Esophagus muscularis mucosa (tissue), 4 donors: ENCODE measurements around the gene MCOLN3.

Source experiments
- EP300 ChIP-seq: sonication (generic); formaldehyde crosslinking; IDR thresholded peaks from one replicate; pipeline ENCODE4 v1.6.1; 2017; ENCODE audit warnings: antibody characterized with exemption
- POLR2AphosphoS5 ChIP-seq, 2 donors: sonication (generic); formaldehyde crosslinking; IDR thresholded peaks; one replicate each; pipeline ENCODE4 v1.6.1; 2017; ENCODE audit warnings: antibody characterized with exemption in 2 of 2
- TF ChIP-seq, protein P1 (sequence below), 3 experiments: fragments of 200-600 bp in 2 of 3; fragments of 450-650 bp in 1 of 3; sonication (generic) in 2 of 3; IDR thresholded peaks; one replicate each; pipeline ENCODE4 v1.5.1; 2017 to 2019; ENCODE audit warnings: antibody characterized with exemption in 3 of 3, mild to moderate bottlenecking in 2 of 3, moderate library complexity in 1 of 3

DNA sequence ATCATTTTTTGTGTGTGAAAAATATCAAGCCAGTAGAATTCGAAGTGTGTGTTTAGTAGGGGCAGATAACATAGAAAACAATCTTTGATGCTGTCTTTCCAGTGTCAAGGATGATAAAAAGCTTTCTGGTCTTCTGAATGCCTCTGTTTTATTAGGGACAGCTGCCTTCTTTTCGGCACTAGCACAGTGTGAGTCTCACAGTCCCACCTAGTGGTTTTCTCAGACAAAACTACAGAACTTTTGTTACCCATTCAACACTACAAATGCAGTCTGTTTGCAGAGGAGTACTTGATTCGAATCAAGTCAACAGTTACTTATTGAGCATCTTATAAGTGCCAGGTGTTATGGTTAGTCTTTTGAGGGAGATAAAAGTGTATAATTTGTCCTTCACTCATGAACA lies 30.6 kb upstream of the MCOLN3 start:
- TF ChIP-seq, protein P1, sequence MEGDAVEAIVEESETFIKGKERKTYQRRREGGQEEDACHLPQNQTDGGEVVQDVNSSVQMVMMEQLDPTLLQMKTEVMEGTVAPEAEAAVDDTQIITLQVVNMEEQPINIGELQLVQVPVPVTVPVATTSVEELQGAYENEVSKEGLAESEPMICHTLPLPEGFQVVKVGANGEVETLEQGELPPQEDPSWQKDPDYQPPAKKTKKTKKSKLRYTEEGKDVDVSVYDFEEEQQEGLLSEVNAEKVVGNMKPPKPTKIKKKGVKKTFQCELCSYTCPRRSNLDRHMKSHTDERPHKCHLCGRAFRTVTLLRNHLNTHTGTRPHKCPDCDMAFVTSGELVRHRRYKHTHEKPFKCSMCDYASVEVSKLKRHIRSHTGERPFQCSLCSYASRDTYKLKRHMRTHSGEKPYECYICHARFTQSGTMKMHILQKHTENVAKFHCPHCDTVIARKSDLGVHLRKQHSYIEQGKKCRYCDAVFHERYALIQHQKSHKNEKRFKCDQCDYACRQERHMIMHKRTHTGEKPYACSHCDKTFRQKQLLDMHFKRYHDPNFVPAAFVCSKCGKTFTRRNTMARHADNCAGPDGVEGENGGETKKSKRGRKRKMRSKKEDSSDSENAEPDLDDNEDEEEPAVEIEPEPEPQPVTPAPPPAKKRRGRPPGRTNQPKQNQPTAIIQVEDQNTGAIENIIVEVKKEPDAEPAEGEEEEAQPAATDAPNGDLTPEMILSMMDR (IDR thresholded peaks at IDR 0.05): no peak
- no peak for TF ChIP-seq POLR2AphosphoS5 (IDR thresholded peaks at IDR 0.05)
- no peak for TF ChIP-seq EP300
